MCF 10A (cell line): ENCODE measurements around the gene CDK14. TPM values are rescaled to one million over a fixed set of nuclear protein-coding genes. Genes with fewer than 3 reads are reported as not detected.

Experiments
- BruUV-seq: library from RNA; stranded (reverse); fragments of 400-500 nt; replicated peaks from 2 replicates; lab custom pipeline; 2021; lab: Mats Ljungman, UMichigan
- CTCF ChIA-PET: fragments of 300-600 bp; sonication (Branson Sonifier 250); formaldehyde crosslinking; extraction: SDS; loops from one replicate; lab custom pipeline; 2021; ENCODE audit warnings: antibody characterized with exemption, inconsistent platforms; lab: Yijun Ruan, JAX
- POLR2A ChIA-PET: fragments of 300-600, 350-650 bp; sonication (Branson Sonifier 250); formaldehyde crosslinking; extraction: SDS; loops from one replicate; lab custom pipeline; 2020; ENCODE audit warnings: antibody characterized with exemption, inconsistent platforms; lab: Yijun Ruan, JAX
- DNase-seq: peaks from one replicate; pipeline ENCODE4 v3.0.0-alpha.2; 2018; ENCODE audit not compliant: unreplicated experiment
- H3K27ac Mint-ChIP-seq: one replicate; pipeline ENCODE4 v1.8.0; 2022; ENCODE audit warnings: mild to moderate bottlenecking, low read depth, mixed read lengths; ENCODE audit not compliant: unreplicated experiment
- H3K27me3 Mint-ChIP-seq: one replicate; pipeline ENCODE4 v1.8.0; 2022; ENCODE audit warnings: mixed read lengths; ENCODE audit not compliant: insufficient read depth, unreplicated experiment
- H3K36me3 Mint-ChIP-seq: one replicate; pipeline ENCODE4 v1.8.0; 2022; ENCODE audit warnings: mild to moderate bottlenecking, moderate library complexity, mixed read lengths; ENCODE audit not compliant: insufficient read depth, unreplicated experiment
- H3K4me1 Mint-ChIP-seq: one replicate; pipeline ENCODE4 v1.8.0; 2022; ENCODE audit warnings: mixed read lengths; ENCODE audit not compliant: insufficient read depth, unreplicated experiment
- H3K4me3 Mint-ChIP-seq: one replicate; pipeline ENCODE4 v1.8.0; 2022; ENCODE audit warnings: mild to moderate bottlenecking, moderate library complexity, mixed read lengths; ENCODE audit not compliant: unreplicated experiment
- H3K9me3 Mint-ChIP-seq: one replicate; pipeline ENCODE4 v1.8.0; 2022; ENCODE audit warnings: mixed read lengths; ENCODE audit not compliant: unreplicated experiment
- intact Hi-C: fragments of 100-400 bp; cut with micrococcal nuclease; formaldehyde crosslinking; loops from 2 replicates; pipeline ENCODE4 v1.14.1; 2022
- total RNA-seq: library from RNA; stranded (reverse); gene quantifications from 2 replicates; pipeline ENCODE4 v1.2.3, GENCODE V29; 2022
- TF ChIP-seq, protein P1 (sequence below): fragments of 200-600 bp; IDR thresholded peaks from one replicate; pipeline ENCODE4 v1.8.0; 2022; ENCODE audit warnings: antibody characterized with exemption, mild to moderate bottlenecking; ENCODE audit not compliant: unreplicated experiment

Gene CDK14
- total RNA-seq, 1 experiment from 2014 or later: 32.0 TPM

DNA sequence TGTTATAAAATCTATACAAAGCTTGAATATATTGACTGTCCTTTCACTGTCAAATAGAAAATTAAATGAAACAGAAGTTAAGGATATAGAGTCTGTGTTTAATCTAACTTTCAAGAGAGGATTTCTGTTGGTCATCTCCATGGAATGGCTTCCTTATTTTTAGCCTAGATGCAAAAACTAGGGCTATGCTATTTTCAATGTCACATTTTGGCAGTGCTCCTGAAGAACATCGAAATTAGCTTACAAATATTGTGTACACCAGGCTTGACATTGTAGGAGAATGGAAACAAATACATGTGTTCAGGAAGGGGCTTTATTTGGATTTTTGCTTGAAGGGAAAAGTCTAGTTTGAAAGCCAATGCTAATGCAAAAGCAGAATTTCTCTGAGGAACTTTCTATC, 295.4 kb downstream of the CDK14 start:
- Mint-ChIP-seq H3K27me3 (no peaks in the 10 kb centered on the region), H3K9me3 (no peaks in the 10 kb centered on the region), H3K4me1 (peaks cover 7% of the 10 kb centered on the region), H3K36me3 (no peaks in the 10 kb centered on the region), H3K4me3 (no peak overlapping the region), H3K27ac (no peak overlapping the region)
- TF ChIP-seq, protein P1, sequence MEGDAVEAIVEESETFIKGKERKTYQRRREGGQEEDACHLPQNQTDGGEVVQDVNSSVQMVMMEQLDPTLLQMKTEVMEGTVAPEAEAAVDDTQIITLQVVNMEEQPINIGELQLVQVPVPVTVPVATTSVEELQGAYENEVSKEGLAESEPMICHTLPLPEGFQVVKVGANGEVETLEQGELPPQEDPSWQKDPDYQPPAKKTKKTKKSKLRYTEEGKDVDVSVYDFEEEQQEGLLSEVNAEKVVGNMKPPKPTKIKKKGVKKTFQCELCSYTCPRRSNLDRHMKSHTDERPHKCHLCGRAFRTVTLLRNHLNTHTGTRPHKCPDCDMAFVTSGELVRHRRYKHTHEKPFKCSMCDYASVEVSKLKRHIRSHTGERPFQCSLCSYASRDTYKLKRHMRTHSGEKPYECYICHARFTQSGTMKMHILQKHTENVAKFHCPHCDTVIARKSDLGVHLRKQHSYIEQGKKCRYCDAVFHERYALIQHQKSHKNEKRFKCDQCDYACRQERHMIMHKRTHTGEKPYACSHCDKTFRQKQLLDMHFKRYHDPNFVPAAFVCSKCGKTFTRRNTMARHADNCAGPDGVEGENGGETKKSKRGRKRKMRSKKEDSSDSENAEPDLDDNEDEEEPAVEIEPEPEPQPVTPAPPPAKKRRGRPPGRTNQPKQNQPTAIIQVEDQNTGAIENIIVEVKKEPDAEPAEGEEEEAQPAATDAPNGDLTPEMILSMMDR: no peak
- DNase-seq: no peak
- no TSS peak for BruUV-seq
- ChIA-PET CTCF (interaction anchor here (0.6 kb wide), 1 partner anchor 1153 kb away, joined by 3 read pairs; no protein-coding TSS in a partner anchor), POLR2A (no interaction called here)
- intact Hi-C loops: no loop called here

DNA sequence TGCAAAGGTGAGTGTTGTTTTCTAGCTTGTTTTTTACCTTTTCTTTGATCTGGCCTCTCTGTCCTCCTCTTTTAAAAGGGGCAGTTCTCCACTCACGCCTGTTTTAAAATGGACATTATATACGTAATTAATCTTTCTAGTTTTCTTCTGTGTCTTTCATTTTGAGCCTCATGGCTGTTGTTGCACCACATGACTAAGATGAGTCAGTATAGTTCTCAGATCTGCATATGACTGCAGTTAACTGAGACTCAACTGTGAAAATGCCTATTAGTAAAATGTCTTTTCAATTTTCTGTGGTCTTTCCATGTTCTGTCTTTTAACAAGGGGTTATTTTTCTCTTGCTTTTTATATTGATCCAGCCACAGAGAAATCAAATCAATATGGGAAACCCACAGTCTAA, 296.1 kb downstream of the CDK14 start:
- H3K4me1 Mint-ChIP-seq: peaks cover 7% of the 10 kb centered on the region
- no TSS peak for BruUV-seq
- H3K27ac Mint-ChIP-seq: no peak overlapping the region
- intact Hi-C loops: no loop called here
- CTCF ChIA-PET: no interaction called here
- H3K4me3 Mint-ChIP-seq: no peak overlapping the region
- no peaks in the 10 kb centered on the region for H3K36me3 Mint-ChIP-seq
- H3K9me3 Mint-ChIP-seq: no peaks in the 10 kb centered on the region
- TF ChIP-seq, protein P1: no peak
- POLR2A ChIA-PET: no interaction called here
- H3K27me3 Mint-ChIP-seq: no peaks in the 10 kb centered on the region
- no peak for DNase-seq

DNA sequence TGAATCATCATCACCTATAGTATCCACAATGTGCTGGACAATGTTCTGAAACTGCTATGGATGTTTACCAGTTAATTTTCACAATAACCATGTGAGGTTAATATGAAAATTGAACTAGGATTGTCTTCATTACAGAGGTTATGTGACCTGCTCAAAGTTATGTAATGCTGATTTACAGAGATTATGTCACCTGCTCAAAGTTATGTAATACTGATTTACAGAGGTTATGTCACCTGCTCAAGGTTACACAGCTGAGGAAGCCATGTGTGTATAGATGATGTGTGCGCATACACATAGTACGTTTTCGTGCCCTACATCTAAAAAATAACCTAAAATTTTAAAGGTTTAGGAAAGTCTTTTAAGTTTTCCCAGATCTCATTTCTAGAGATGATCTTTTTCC, 298.0 kb downstream of the CDK14 start:
- TF ChIP-seq, protein P1: no peak
- no peak overlapping the region for H3K27ac Mint-ChIP-seq
- H3K36me3 Mint-ChIP-seq: no peaks in the 10 kb centered on the region
- H3K27me3 Mint-ChIP-seq: no peaks in the 10 kb centered on the region
- H3K9me3 Mint-ChIP-seq: no peaks in the 10 kb centered on the region
- ChIA-PET POLR2A (no interaction called here), CTCF (no interaction called here)
- no TSS peak for BruUV-seq
- H3K4me3 Mint-ChIP-seq: no peak overlapping the region
- intact Hi-C loops: no loop called here
- no peak for DNase-seq
- H3K4me1 Mint-ChIP-seq: no peaks in the 10 kb centered on the region

DNA sequence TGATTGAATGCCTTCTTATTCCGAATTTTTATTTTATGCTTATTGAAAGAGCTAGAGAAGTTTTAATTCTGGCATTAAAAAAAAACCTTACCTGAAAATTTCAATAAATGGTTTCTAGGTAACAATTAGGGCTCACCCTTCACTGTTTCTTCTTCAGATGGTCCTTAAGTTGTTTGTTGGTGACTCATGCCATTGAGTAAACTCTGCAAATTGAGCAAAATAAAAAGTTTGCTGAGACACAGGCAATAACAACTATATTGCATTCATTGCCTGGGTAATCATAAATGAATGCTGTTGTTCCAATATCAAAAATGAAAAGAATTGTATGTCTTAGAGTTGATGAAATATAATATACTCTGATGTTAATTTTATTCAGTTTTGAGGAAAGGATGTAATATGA, 300.3 kb downstream of the CDK14 start:
- no TSS peak for BruUV-seq
- Mint-ChIP-seq H3K4me1 (no peaks in the 10 kb centered on the region), H3K36me3 (peaks cover 4% of the 10 kb centered on the region), H3K9me3 (no peaks in the 10 kb centered on the region), H3K4me3 (no peak overlapping the region), H3K27me3 (no peaks in the 10 kb centered on the region), H3K27ac (no peak overlapping the region)
- TF ChIP-seq, protein P1: no peak
- CTCF ChIA-PET: no interaction called here
- peak; percentile 19 for DNase-seq
- POLR2A ChIA-PET: no interaction called here
- intact Hi-C loops: no loop called here
